Ascending aorta (tissue), 2 donors: ENCODE data around the gene SENP8. TPM values are rescaled to one million over a fixed set of nuclear protein-coding genes. Genes with fewer than 3 reads are reported as not detected.
A peak's percentile ranks its signal among the peaks of the same experiment; 100 is the strongest.

Experiments used
- DNase-seq, 2 donors: peaks; one replicate each; pipeline ENCODE4 v3.0.0-alpha.2; 2019; ENCODE audit warnings: low spot score in 2 of 2
- H3K27ac ChIP-seq, 2 donors: fragments of 200-600 bp; sonication (generic); one replicate each; pipeline ENCODE4 v1.5.1; 2016 to 2017; ENCODE audit warnings: mild to moderate bottlenecking in 1 of 2
- H3K27me3 ChIP-seq: fragments of 200-600 bp; sonication (generic); one replicate; pipeline ENCODE4 v1.5.1; 2017
- H3K36me3 ChIP-seq, 2 donors: fragments of 200-600 bp; sonication (generic); one replicate each; pipeline ENCODE4 v1.5.1; 2016
- H3K4me1 ChIP-seq, 2 donors: fragments of 200-600 bp; sonication (generic); one replicate each; pipeline ENCODE4 v1.5.1; 2016 to 2017; ENCODE audit warnings: mild to moderate bottlenecking in 1 of 2
- H3K4me3 ChIP-seq, 2 donors: fragments of 200-600 bp; sonication (generic); one replicate each; pipeline ENCODE4 v1.5.1; 2016 to 2017; ENCODE audit warnings: mild to moderate bottlenecking in 1 of 2
- H3K9me3 ChIP-seq, 2 donors: fragments of 200-600 bp; sonication (generic); one replicate each; pipeline ENCODE4 v1.5.1; 2016
- intact Hi-C: fragments of 100-400 bp; cut with DNase I; formaldehyde crosslinking; loops from one replicate; pipeline ENCODE4 v1.15.1; 2023
- total RNA-seq: library from RNA; depleted of rRNA; stranded (reverse); fragments of >200 nt; gene quantifications from one replicate; pipeline ENCODE4 v1.1.0, GENCODE V29; 2016
- TF ChIP-seq, protein P1 (sequence below), 3 experiments: fragments of 200-600 bp in 2 of 3; fragments of 450-650 bp in 1 of 3; sonication (generic) in 2 of 3; IDR thresholded peaks; one replicate each; pipeline ENCODE4 v1.5.1; 2016 to 2019; ENCODE audit warnings: antibody characterized with exemption in 3 of 3, mild to moderate bottlenecking in 1 of 3, moderate library complexity in 1 of 3

The SENP8 gene
- total RNA-seq, 1 donor from 2014 or later: 3.5 TPM

DNA sequence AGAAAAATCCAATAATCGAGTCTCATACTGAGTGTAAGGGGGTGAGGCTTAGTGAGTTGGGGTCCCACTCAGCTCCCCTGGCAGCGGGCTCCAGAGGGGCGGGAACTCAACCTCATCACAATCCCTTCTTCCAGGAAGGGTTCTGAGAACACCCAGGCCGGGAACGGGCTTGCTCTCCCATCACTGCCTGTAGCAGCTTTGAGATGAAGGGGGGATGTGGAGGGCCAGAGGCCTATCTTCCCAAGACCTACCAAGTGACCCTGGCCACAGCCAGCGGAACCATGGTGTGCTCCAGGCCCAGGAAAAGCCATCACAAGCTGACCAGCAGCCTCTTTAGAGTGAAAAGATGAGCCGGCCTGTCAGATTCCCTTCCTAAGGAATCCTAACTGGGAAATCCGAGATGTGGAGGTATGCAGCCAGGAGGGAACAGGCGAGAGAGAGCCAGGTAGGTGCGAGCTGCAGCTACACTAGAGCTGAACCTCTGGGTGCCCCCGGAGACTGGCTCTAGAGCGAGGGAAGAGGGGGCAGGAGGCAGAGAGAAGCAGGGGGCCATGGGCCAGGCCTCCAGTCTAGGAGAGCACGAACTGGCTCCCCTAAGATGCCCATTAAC lies 60.9 kb downstream of the SENP8 start:
- Histone ChIP-seq H3K27me3 (no peaks in the 10 kb centered on the region), H3K4me3 (no peak overlapping the region), H3K9me3 (no peaks in the 10 kb centered on the region), H3K4me1 (peaks cover 12 to 15% of the 10 kb centered on the region in 2 donors), H3K27ac (peak overlapping the region in 1 of 2 donors; percentile 53), H3K36me3 (no peaks in the 10 kb centered on the region)
- no peak for DNase-seq
- intact Hi-C loops: no loop called here
- TF ChIP-seq, protein P1, sequence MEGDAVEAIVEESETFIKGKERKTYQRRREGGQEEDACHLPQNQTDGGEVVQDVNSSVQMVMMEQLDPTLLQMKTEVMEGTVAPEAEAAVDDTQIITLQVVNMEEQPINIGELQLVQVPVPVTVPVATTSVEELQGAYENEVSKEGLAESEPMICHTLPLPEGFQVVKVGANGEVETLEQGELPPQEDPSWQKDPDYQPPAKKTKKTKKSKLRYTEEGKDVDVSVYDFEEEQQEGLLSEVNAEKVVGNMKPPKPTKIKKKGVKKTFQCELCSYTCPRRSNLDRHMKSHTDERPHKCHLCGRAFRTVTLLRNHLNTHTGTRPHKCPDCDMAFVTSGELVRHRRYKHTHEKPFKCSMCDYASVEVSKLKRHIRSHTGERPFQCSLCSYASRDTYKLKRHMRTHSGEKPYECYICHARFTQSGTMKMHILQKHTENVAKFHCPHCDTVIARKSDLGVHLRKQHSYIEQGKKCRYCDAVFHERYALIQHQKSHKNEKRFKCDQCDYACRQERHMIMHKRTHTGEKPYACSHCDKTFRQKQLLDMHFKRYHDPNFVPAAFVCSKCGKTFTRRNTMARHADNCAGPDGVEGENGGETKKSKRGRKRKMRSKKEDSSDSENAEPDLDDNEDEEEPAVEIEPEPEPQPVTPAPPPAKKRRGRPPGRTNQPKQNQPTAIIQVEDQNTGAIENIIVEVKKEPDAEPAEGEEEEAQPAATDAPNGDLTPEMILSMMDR (IDR thresholded peaks at IDR 0.05): no peak

DNA sequence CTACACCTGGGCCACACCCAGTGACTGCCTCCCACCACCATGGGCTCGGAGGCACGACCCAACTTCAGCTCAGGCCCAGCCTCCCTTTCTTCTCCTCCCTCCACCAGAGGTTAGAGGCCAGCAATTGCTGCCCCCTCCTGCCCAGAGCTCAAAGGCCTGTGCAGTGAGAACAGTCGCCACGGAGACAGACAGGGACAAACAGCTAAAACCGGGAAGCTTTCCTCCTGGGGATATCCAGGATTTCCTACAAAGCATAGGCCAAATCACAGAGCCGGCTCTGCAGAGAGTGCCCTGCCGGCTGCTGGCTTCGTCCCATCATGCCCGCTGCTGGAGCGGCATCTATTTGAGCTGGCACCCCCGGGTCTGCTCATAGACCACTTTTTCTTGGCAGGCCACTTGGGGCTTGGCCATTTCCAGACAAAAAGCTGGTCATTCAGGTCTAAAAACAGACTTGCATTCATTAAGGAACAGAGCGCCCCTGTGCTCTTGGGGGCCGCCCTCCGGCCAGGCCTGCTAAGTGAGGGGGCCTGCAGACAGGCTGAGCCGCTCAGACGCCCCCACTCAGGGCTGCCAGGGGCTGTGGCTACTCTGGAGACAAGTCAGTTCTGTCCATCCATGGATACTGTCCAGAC lies 61.9 kb downstream of the SENP8 start:
- H3K4me1 ChIP-seq: peaks cover 12 to 19% of the 10 kb centered on the region in 2 donors
- TF ChIP-seq, protein P1 (IDR thresholded peaks at IDR 0.05): no peak
- H3K27ac ChIP-seq: peak overlapping the region; percentile 53 to 71
- H3K4me3 ChIP-seq: peak overlapping the region in 1 of 2 donors; percentile 9
- DNase-seq: no peak
- H3K9me3 ChIP-seq: no peaks in the 10 kb centered on the region
- no peaks in the 10 kb centered on the region for H3K36me3 ChIP-seq
- intact Hi-C loops: no loop called here
- no peaks in the 10 kb centered on the region for H3K27me3 ChIP-seq

DNA sequence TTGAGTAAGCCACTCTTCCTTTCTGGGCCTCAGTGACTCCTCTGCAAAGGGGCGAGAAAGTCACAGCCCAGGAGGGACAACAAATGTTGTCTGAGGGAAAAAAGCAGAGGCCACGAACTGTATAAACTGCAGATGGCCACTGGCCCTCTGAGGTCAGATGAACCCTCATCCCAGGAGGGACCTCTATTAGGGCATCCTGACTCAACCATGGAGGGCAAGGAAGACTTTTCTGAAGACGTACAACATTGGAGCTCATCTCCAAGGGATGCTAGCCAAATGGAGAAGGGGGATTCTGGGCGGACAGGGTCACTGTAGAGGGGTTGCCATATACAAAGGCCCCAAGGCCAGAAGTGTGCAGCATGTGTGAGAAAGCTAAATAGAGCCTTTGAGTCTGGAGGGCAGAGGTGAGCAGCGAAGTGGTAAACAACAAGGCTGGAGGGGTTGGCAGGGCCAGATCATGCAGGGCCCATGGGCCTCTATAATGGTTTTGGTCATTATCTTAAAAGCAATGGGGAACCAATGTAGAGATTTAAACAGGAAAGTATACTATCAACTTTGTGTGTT lies 62.6 kb downstream of the SENP8 start:
- DNase-seq: no peak
- intact Hi-C loops: no loop called here
- Histone ChIP-seq H3K36me3 (no peaks in the 10 kb centered on the region), H3K4me3 (no peak overlapping the region), H3K27me3 (no peaks in the 10 kb centered on the region), H3K9me3 (no peaks in the 10 kb centered on the region), H3K27ac (peak overlapping the region in 1 of 2 donors; percentile 53), H3K4me1 (peaks cover 12 to 19% of the 10 kb centered on the region in 2 donors)
- TF ChIP-seq, protein P1 (IDR thresholded peaks at IDR 0.05): no peak

DNA sequence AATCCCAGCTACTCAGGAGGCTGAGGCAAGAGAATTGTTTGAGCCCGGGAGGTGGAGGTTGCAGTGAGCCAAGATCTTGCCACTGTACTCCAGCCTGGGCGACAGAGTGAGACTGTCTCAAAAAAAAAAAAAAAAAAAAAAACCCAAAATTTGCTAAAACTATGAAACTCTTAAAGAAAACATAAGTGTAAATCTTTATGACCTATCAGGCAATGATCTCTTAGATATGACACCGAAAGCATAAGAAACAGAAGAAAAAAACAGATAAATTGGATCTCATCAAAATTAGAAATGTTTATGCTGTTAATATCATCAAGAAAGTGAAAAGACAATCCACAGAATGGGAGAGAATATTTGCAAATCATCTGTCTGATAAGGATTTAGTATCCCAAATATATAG lies 64.0 kb downstream of the SENP8 start:
- H3K27me3 ChIP-seq: no peaks in the 10 kb centered on the region

DNA sequence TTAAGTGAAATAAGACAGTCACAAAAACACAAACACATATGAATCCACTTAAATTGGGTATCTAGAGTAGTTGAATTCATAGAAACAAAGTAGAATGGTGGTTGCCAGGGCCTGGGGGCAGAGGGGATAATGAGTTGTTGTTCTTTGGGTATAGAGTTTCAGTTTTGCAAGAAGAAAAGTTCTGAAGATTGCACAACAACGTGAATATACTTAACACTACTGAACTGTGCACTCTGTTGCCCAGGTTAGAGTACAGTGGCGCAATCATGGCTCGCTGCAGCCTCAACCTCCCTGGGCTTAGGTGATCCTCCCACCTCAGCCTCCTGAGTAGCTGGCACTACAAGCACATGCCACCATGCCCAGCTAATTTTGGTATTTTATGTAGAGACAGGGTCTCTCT lies 64.5 kb downstream of the SENP8 start:
- Histone ChIP-seq H3K27ac (no peak overlapping the region), H3K9me3 (no peaks in the 10 kb centered on the region), H3K4me3 (no peak overlapping the region), H3K4me1 (peaks cover 12 to 19% of the 10 kb centered on the region in 2 donors), H3K27me3 (no peaks in the 10 kb centered on the region), H3K36me3 (no peaks in the 10 kb centered on the region)
- intact Hi-C loops: no loop called here
- DNase-seq: no peak
- TF ChIP-seq, protein P1 (IDR thresholded peaks at IDR 0.05): no peak

More for the DNA sequence above, 64.0 kb downstream of the SENP8 start:
- Histone ChIP-seq H3K36me3 (no peaks in the 10 kb centered on the region), H3K4me1 (peaks cover 12 to 19% of the 10 kb centered on the region in 2 donors), H3K9me3 (no peaks in the 10 kb centered on the region), H3K4me3 (no peak overlapping the region), H3K27ac (no peak overlapping the region)
- TF ChIP-seq, protein P1 (IDR thresholded peaks at IDR 0.05): no peak
- no peak for DNase-seq
- intact Hi-C loops: no loop called here
